ENCODE measurements around the gene CSNK2B. TPM values are rescaled to one million over a fixed set of nuclear protein-coding genes. Genes with fewer than 3 reads are reported as not detected.

The CSNK2B gene
- total and polyA plus RNA-seq, 10 of the 15 experiments (the other 5 are each of a cell fraction or from before 2014, with no cell fraction given): 56.3 to 405 (median 286) TPM

- TF ChIP-seq USF1 (IDR thresholded peaks at IDR 0.05; ENCODE audit: borderline replicate concordance, extremely low read length, insufficient read depth, low read depth, low read length): no peak
- no peak for TF ChIP-seq POLR2A (IDR thresholded peaks at IDR 0.05; ENCODE audit: low read depth, low read length)
- no peak for TF ChIP-seq POLR2AphosphoS5 (IDR thresholded peaks at IDR 0.05; ENCODE audit: low read length)
- no peak for TF ChIP-seq EGR1 (IDR thresholded peaks at IDR 0.05; ENCODE audit: borderline replicate concordance in 1 of 2, low read depth in 2 of 2, low read length in 2 of 2)
- no peak for TF ChIP-seq FOS (IDR thresholded peaks at IDR 0.05; ENCODE audit: borderline replicate concordance, extremely low read depth, insufficient read length)
- no peak for TF ChIP-seq RBBP5 (conservative IDR thresholded peaks at IDR 0.05)
- TF ChIP-seq NRF1 (conservative IDR thresholded peaks at IDR 0.05; ENCODE audit: low read depth, low read length): no peak
These were observed 571 bp downstream of the CSNK2B start (continued) for GRCh38 chr6:31666337-31666965.

DNA sequence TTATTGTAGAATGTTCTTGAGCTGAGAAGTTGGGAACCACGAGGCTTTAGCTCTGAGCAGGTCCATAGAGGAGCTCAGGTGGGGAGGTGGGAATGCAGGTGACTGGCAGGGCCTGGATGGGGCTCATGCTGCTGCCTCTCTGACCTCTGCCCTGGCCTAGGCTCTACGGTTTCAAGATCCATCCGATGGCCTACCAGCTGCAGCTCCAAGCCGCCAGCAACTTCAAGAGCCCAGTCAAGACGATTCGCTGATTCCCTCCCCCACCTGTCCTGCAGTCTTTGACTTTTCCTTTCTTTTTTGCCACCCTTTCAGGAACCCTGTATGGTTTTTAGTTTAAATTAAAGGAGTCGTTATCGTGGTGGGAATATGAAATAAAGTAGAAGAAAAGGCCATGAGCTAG lies 3.8 kb downstream of the CSNK2B start, which contains the start of gene LY6G5B:
Gene LY6G5B, plus strand, starts transcription at position 301 of the 400 bp plus-strand sequence. CDS start 975 bp downstream, outside the sequence.
- CTCF ChIA-PET: interaction anchor here (1.0 kb wide), 1 partner anchor 12 kb away, joined by 3 read pairs; the partner anchor contains the start of gene LY6G5C
- BruUV-seq (replicated peaks): no TSS peak
- intact Hi-C loops (cut with micrococcal nuclease; ENCODE audit: unreplicated experiment): loop anchor here (5.0 kb wide), 2 partner anchors 68 to 163 kb away; partner anchors contain the start of gene CLIC1

More for the DNA sequence above, 3.8 kb downstream of the CSNK2B start, which contains the start of gene LY6G5B:
- Histone ChIP-seq H3K4me1 (ENCODE audit: control insufficient read depth, insufficient read depth, low read length) (peaks cover 11% of the 10 kb centered on the region), H3K79me2 (ENCODE audit: control insufficient read depth, insufficient read depth, low read length) (peaks cover 32% of the 10 kb centered on the region), H3K4me2 (ENCODE audit: control insufficient read depth, insufficient read depth) (no peak within 1 kb of the TSS), H3K36me3 (ENCODE audit: control insufficient read depth in 2 of 2, insufficient read depth in 2 of 2, low read length in 1 of 2) (peaks cover 22 to 38% of the 10 kb centered on the region in 2 experiments), H3K9me3 (replicated peaks; ENCODE audit: control insufficient read depth, insufficient read depth, low read length) (no peaks in the 10 kb centered on the region), H3K4me3 (no peak within 1 kb of the TSS), H3K9ac (ENCODE audit: control insufficient read depth, insufficient read depth, low read length) (no peak within 1 kb of the TSS), H2AFZ (ENCODE audit: control insufficient read depth, low read depth, low read length) (no peak within 1 kb of the TSS), H3K27me3 (replicated peaks in 1 of 2; ENCODE audit: control insufficient read depth in 2 of 2, insufficient read depth in 2 of 2, low read length in 1 of 2) (no peaks in the 10 kb centered on the region), H3K27ac (ENCODE audit: control insufficient read depth, insufficient read depth) (no peak within 1 kb of the TSS), H4K20me1 (ENCODE audit: control insufficient read depth, insufficient read depth) (no peaks in the 10 kb centered on the region)
- ChIA-PET POLR2A (interaction anchor here (1.1 kb wide), 1 partner anchor 11 kb away, joined by 3 read pairs; no protein-coding TSS in a partner anchor), RAD21 (ENCODE audit: unreplicated experiment) (no interaction called here), SMC1A (ENCODE audit: uncharacterized antibody, unreplicated experiment) (interaction anchor here (1.1 kb wide), 1 partner anchor 33 kb away, joined by 4 read pairs; the partner anchor contains the start of gene ABHD16A)
- in situ Hi-C loops (cut with MboI): no loop called here
- ATAC-seq: no peak
- no peak for DNase-seq (ENCODE audit: low read depth, low spot score)
- no peak for TF ChIP-seq ATF7 (IDR thresholded peaks at IDR 0.05; ENCODE audit: low read depth)
- TF ChIP-seq NFYA (IDR thresholded peaks at IDR 0.05; ENCODE audit: borderline replicate concordance, low read depth, low read length): no peak
- TF ChIP-seq BMI1 (IDR thresholded peaks at IDR 0.05; ENCODE audit: borderline replicate concordance): no peak
- TF ChIP-seq PAX5 (IDR thresholded peaks at IDR 0.05; ENCODE audit: borderline replicate concordance, low read depth, low read length): no peak
- no peak for TF ChIP-seq IRF4 (IDR thresholded peaks at IDR 0.05; ENCODE audit: low read depth, low read length)
- TF ChIP-seq KLF5 (IDR thresholded peaks at IDR 0.05; ENCODE audit: partially characterized antibody): no peak
- TF ChIP-seq CHD2 (IDR thresholded peaks at IDR 0.05; ENCODE audit: borderline replicate concordance, low read depth, low read length): no peak
- TF ChIP-seq SUZ12 (IDR thresholded peaks at IDR 0.05; ENCODE audit: unreplicated experiment): no peak
- TF ChIP-seq MTA2 (IDR thresholded peaks at IDR 0.05; ENCODE audit: low read depth): no peak
- no peak for TF ChIP-seq MXI1 (IDR thresholded peaks at IDR 0.05; ENCODE audit: low read depth, low read length)
- TF ChIP-seq FOXM1 (IDR thresholded peaks at IDR 0.05; ENCODE audit: low read depth, low read length): no peak
- no peak for TF ChIP-seq SREBF1 (IDR thresholded peaks at IDR 0.05; ENCODE audit: low read length)
- TF ChIP-seq USF1 (IDR thresholded peaks at IDR 0.05; ENCODE audit: borderline replicate concordance, extremely low read length, insufficient read depth, low read depth, low read length): no peak
- 89% methylated on average over 8 of the region's 8 CpGs for WGBS (ENCODE audit: insufficient coverage, insufficient replicate concordance, low lambda C conversion rate, missing lambda C conversion rate)
- FAIRE-seq: no peak
